HepG2 (cell line): ENCODE results near the gene AP4E1. TPM values are rescaled to one million over a fixed set of nuclear protein-coding genes. Genes with fewer than 3 reads are reported as not detected.

Experiments used
- ATF3 ChIP-seq: sonication (generic); formaldehyde crosslinking; IDR thresholded peaks from 2 replicates; pipeline ENCODE4 v1.4.0; 2020; ENCODE audit warnings: missing genetic modification reagents
- FOXK1 ChIP-seq: sonication (generic); formaldehyde crosslinking; IDR thresholded peaks from 2 replicates; pipeline ENCODE4 v1.4.0; 2020; ENCODE audit warnings: low read depth, missing genetic modification reagents, borderline replicate concordance
- GFI1 ChIP-seq: sonication (generic); formaldehyde crosslinking; IDR thresholded peaks from 2 replicates; pipeline ENCODE4 v1.5.0; 2020; ENCODE audit warnings: missing genetic modification reagents, mild to moderate bottlenecking, borderline replicate concordance
- HMG20B ChIP-seq: conservative IDR thresholded peaks from 2 replicates; pipeline ENCODE4 v1.6.1; 2016; ENCODE audit warnings: missing genetic modification reagents, missing compliant biosample characterization
- HNF4A ChIP-seq: sonication (generic); formaldehyde crosslinking; IDR thresholded peaks from 2 replicates; pipeline ENCODE4 v1.4.0; 2020; ENCODE audit warnings: missing genetic modification reagents
- HNF4G ChIP-seq, 2 experiments: sonication (generic) in 1 of 2; formaldehyde crosslinking in 1 of 2; IDR thresholded peaks; 2 replicates each; pipeline versions ENCODE4 v1.4.0 to v1.6.1; 2011 to 2020; ENCODE audit warnings: borderline replicate concordance in 2 of 2, low read depth in 2 of 2, mild to moderate bottlenecking in 2 of 2, low read length in 1 of 2, missing genetic modification reagents in 1 of 2, moderate library complexity in 1 of 2
- KAT2B ChIP-seq: fragments of 150-350 bp; IDR thresholded peaks from 2 replicates; pipeline ENCODE4 v1.6.1; 2014; ENCODE audit warnings: low read depth, low read length, borderline replicate concordance
- KDM5A ChIP-seq: fragments of 200-600 bp; sonication (generic); IDR thresholded peaks from 2 replicates; pipeline ENCODE4 v1.7.0; 2018; ENCODE audit warnings: antibody characterized with exemption, mild to moderate bottlenecking, low read length, borderline replicate concordance
- POLR2A ChIP-seq, 2 experiments: IDR thresholded peaks; 2 replicates each; pipeline ENCODE4 v1.6.1; 2011; ENCODE audit warnings: low read depth in 2 of 2, low read length in 2 of 2, mild to moderate bottlenecking in 1 of 2, moderate library complexity in 1 of 2; ENCODE audit not compliant: insufficient read depth in 1 of 2
- SMYD3 ChIP-seq: sonication (generic); formaldehyde crosslinking; IDR thresholded peaks from 2 replicates; pipeline ENCODE4 v1.8.1; 2023; ENCODE audit warnings: mild to moderate bottlenecking, missing genetic modification reagents
- YEATS2 ChIP-seq: sonication (generic); formaldehyde crosslinking; IDR thresholded peaks from 2 replicates; pipeline ENCODE4 v1.4.0; 2020; ENCODE audit warnings: missing genetic modification reagents, borderline replicate concordance
- ZBTB3 ChIP-seq: sonication (generic); formaldehyde crosslinking; IDR thresholded peaks from 2 replicates; pipeline ENCODE4 v1.4.0; 2020; ENCODE audit warnings: low read depth, mild to moderate bottlenecking, moderate library complexity, missing genetic modification reagents, borderline replicate concordance
- ZNF12 ChIP-seq: sonication (generic); formaldehyde crosslinking; IDR thresholded peaks from 2 replicates; pipeline ENCODE4 v1.5.0; 2020; ENCODE audit warnings: missing genetic modification reagents
- ZNF235 ChIP-seq: sonication (generic); formaldehyde crosslinking; IDR thresholded peaks from 2 replicates; pipeline ENCODE4 v1.8.1; 2023; ENCODE audit warnings: mild to moderate bottlenecking, missing genetic modification reagents, borderline replicate concordance
- ZNF318 ChIP-seq: sonication (generic); formaldehyde crosslinking; IDR thresholded peaks from 2 replicates; pipeline ENCODE4 v1.4.0; 2020; ENCODE audit warnings: mild to moderate bottlenecking, missing genetic modification reagents
- ZNF598 ChIP-seq: sonication (generic); formaldehyde crosslinking; IDR thresholded peaks from 2 replicates; pipeline ENCODE4 v1.5.1; 2020; ENCODE audit warnings: mild to moderate bottlenecking, missing genetic modification reagents, borderline replicate concordance
- ZNF644 ChIP-seq: IDR thresholded peaks from 2 replicates; pipeline ENCODE4 v1.6.1; 2016; ENCODE audit warnings: low read depth
- ZNF710 ChIP-seq: sonication (generic); formaldehyde crosslinking; IDR thresholded peaks from 2 replicates; pipeline ENCODE4 v1.5.0; 2020; ENCODE audit warnings: mild to moderate bottlenecking, missing genetic modification reagents, borderline replicate concordance
- ZNF788 ChIP-seq: sonication (generic); formaldehyde crosslinking; IDR thresholded peaks from 2 replicates; pipeline ENCODE4 v1.5.0; 2020; ENCODE audit warnings: mild to moderate bottlenecking, missing genetic modification reagents, borderline replicate concordance
- polyA plus RNA-seq, 8 experiments: library from polyadenylated mRNA; depleted of rRNA in 3 of 8; stranded (reverse) in 7 of 8; unstranded in 1 of 8; fragments of >200 nt; fragmentation: Illumina TruSeq in 4 of 8; extraction: Trizol in 4 of 8; gene quantifications; 2 replicates each; pipeline versions ENCODE4 v1.2.1 to v1.2.3, GENCODE V29; 2011 to 2016; ENCODE audit warnings: low read depth in 4 of 8, missing spikeins in 1 of 8, mixed read lengths in 1 of 8; ENCODE audit not compliant: insufficient read depth in 1 of 8
- total RNA-seq, 5 experiments: library from RNA; depleted of rRNA; stranded (reverse); fragments of >200 nt; fragmentation: Illumina TruSeq; extraction: Trizol; gene quantifications; 2 replicates each; pipeline ENCODE4 v1.2.3, GENCODE V29; 2016; ENCODE audit warnings: low read depth in 1 of 5
- TF ChIP-seq, protein P1 (sequence below): IDR thresholded peaks from 2 replicates; pipeline ENCODE4 v1.6.1; 2016

The AP4E1 gene
- total and polyA plus RNA-seq, 2 of the 13 experiments (the other 11 are each of a cell fraction or from before 2014, with no cell fraction given) = 2.2 to 7.8 TPM

GRCh38 chr15:50909010-50909317 lies 481 bp downstream of the AP4E1 start (continued):
- TF ChIP-seq ATF3 (no peak), ZNF12 (0 out of 2 replicates have a peak, but pooled peaks have one; percentile 7), KDM5A (peak; percentile 41), YEATS2 (CRISPR knock-in tag) (no peak), ZNF644 (CRISPR knock-in tag) (no peak), ZNF598 (CRISPR knock-in tag) (no peak), GFI1 (CRISPR knock-in tag) (no peak), SMYD3 (no peak), ZNF788 (CRISPR knock-in tag) (no peak; the same call in 1 of the 2 replicates), ZNF710 (CRISPR knock-in tag) (no peak), HMG20B (CRISPR knock-in tag) (no peak), KAT2B (no peak), ZNF318 (no peak), POLR2A (IDR thresholded peaks at IDR 0.05; ENCODE audit: insufficient read depth in 1 of 2, low read depth in 2 of 2, low read length in 2 of 2) (0 out of 4 replicates have a peak, but pooled peaks of 1 of the 2 experiments have one; percentile 17), HNF4G (IDR thresholded peaks at IDR 0.05; ENCODE audit: borderline replicate concordance, low read depth, low read length) (peak; percentile 40), HNF4G (CRISPR knock-in tag; IDR thresholded peaks at IDR 0.05; ENCODE audit: borderline replicate concordance, low read depth) (no peak), ZBTB3 (CRISPR knock-in tag) (0 out of 2 replicates have a peak, but pooled peaks have one; percentile 11), ZNF235 (CRISPR knock-in tag) (no peak), FOXK1 (CRISPR knock-in tag) (peak; percentile 29; the same call in 1 of the 2 replicates), HNF4A (CRISPR knock-in tag) (peak; percentile 61)
- TF ChIP-seq, protein P1, sequence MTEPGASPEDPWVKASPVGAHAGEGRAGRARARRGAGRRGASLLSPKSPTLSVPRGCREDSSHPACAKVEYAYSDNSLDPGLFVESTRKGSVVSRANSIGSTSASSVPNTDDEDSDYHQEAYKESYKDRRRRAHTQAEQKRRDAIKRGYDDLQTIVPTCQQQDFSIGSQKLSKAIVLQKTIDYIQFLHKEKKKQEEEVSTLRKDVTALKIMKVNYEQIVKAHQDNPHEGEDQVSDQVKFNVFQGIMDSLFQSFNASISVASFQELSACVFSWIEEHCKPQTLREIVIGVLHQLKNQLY (CRISPR knock-in tag) = 0 out of 2 replicates have a peak, but pooled peaks have one; percentile 2
